Mucosa of gallbladder (tissue), 1 donor: ENCODE results near the gene DPYSL4. TPM values are rescaled to one million over a fixed set of nuclear protein-coding genes. Genes with fewer than 3 reads are reported as not detected.

Source experiments
- DNase-seq: peaks from one replicate; pipeline ENCODE4 v3.0.0-alpha.2; 2020; ENCODE audit warnings: low spot score
- total RNA-seq: library from RNA; stranded (reverse); gene quantifications from one replicate; pipeline ENCODE4 v1.2.1, GENCODE V29; 2021
- donor health status: DM: no; HTN: no; CAD: no.

DPYSL4 gene
- total RNA-seq, 1 donor from 2014 or later, result 0.81 TPM

DNA sequence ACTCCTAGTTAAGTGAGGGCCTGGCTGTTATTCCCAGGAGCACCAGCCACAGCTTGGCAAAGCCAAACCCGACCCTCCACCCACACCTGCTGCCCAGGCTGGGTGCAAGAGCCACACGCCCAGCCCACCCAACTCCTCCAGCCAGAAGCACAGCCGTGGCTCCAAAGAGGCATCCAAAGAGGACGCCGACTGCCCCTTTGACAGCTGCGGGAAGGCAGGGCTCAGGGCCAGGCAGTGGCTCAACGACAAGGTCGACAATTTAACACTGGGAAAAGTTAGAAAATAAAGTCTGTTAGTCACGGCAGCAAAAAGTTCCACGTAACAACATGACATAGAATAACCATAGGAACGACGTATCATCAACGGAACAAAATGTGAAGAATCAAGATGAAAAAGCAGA, 54.3 kb downstream of the DPYSL4 start:
- no peak for DNase-seq

DNA sequence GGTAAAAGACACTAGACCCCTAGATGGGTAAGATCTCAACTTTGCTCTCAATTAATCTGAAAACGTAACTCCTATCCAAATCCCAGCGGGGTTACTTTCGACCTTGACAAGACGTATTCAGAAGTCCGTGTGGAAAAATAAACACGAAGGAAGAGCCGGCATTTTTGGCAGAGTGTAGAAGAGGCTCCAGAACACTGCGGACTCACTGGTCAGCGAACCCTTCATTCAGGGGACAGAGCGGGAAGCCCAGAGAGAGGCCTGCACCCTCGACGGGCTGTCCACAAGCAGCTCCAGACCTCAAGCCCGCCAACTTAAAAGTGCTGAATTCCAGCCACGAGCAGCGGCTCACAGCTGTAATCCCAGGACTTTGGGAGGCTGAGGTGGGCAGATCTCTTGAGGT, 54.7 kb downstream of the DPYSL4 start:
- no peak for DNase-seq

GRCh38 chr10:132242103-132242840, 55.5 kb downstream of the DPYSL4 start:
- no peak for DNase-seq

DNA sequence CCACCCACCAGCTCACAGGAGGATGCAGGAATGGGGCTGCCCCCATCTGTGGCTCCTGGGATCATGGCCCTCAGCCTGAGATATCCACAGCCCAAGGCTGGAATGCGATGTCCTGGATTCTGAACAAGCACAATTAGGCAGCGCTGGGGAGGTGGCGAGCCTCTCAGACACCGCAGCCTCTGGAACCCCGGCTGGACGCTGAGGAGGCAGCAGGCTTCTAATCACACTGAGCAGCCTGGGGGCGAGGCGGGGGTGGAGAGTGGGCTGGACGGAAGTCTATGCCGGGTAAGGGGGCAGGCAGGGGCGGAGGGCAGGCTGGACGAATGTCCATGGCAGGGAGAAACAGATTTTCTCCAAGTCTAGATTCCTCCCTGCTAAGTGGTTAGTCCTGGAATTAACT, 56.4 kb downstream of the DPYSL4 start:
- DNase-seq, result no peak

- DNase-seq, result no peak
These were observed 56.9 kb downstream of the DPYSL4 start for GRCh38 chr10:132243626-132244025.

DNA sequence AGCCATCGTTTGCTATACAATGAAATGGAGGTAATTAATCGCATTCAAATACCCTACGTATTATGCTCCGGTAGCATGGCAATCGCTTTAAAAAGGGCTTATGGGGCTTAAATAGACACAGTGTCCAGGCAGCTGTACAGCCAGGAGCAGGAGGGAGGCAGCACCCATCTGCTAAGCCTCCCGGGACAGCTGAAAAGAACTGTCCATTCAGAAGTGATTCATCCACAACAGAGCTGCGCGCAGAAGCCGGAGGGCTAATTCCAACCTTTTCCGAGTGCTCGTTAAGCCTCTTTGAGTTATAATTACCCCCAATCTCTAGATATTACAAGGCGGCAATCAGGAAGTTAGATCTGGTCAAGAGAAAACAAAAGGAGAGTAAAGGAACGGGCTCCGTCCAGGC, 58.3 kb downstream of the DPYSL4 start:
- DNase-seq, result no peak

- DNase-seq, result no peak
These were observed 59.5 kb downstream of the DPYSL4 start for GRCh38 chr10:132246296-132246695.

DNA sequence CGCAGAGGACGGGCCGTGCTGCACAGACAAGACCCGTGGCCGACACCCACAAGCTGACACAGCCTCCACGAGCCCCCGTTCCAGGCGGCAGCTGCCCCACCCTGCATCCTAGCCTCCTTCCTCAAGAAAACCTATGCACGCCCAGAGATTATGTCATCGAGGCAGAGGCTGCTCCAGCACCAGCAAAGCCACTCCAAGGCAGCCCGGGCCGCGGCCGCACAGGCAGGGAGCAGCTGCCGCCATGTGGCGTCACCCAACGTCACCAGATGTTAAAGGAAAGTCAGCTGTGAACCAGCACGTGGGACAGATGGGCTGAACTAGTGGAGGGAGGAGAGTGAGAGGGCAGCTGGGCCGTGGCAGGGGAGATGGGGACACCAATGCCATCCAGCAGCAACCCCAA, 61.2 kb downstream of the DPYSL4 start:
- no peak for DNase-seq

- DNase-seq, result peak; percentile 23
These were observed 61.9 kb downstream of the DPYSL4 start for GRCh38 chr10:132248455-132249225.

DNA sequence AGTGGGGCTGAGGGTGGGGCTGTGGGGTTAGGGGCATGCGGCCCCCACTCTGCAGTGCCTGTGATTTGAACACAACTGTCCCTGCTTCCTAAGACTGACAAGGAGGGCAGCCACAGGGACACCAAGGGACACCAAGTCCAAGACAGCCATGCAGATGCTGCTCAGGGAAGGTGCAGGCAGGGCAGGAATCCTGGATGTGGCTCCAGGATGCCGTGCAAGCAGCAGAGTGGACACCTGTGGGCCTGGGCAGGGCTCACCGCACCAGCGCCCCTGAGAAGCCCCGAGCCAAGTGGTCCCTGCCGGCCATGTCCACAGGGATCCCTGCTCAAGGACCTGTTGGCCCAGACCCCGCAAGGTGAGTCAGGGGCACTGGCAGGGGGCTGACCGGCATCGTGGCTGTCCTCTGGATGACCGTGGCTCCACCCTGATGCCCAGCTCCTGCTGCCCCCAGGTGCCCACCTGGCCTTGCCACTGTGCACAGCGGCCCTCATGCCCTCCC, 62.5 kb downstream of the DPYSL4 start:
- no peak for DNase-seq

- DNase-seq, result no peak
These were observed 63.2 kb downstream of the DPYSL4 start for GRCh38 chr10:132249824-132250375.

DNA sequence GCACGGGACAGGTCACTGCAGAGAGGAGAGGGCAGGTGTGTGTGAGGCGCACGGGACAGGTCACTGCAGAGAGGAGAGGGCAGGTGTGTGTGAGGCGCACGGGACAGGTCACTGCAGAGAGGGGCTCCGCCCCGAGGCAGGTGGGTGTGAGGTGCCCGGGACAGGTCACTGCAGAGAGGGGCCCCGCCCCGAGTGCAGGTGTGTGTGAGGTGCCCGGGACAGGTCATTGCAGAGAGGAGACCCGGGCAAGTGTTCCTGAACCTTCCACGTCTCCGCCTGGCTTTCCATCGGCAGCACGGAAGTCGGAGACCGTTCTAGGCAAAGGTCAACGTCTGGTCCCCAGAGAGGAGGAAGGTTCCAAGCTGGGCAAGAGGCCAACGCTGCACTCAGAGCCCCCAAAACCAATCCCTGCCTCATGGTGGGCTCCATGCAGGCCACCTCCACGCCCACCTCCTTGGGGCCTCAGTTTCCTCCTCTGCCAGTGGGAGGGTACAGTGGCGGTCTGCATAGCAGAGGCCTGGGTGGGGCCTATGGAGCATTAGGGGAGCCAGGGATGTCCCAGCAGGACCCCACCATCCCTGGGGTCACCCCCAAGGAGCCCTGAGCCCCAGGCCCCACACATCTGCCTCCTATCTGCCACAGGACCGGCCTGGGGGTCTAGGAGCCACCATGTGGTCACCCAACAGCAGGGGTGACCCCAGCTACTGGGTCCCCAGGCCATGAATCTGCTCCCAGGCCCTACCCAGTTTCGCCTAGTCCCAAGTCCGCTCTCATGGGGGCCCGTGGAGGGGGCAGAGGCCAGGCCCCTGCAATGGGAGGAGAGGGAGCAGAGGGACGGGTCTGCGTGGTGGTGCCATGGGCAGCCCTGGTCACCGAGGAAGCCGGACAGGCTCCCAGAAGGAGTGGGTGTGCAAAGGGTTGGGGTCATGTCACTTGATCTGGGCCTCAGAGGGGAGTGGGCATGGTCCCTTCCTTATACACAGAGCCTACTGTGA, 64.0 kb downstream of the DPYSL4 start:
- DNase-seq, result no peak

DNA sequence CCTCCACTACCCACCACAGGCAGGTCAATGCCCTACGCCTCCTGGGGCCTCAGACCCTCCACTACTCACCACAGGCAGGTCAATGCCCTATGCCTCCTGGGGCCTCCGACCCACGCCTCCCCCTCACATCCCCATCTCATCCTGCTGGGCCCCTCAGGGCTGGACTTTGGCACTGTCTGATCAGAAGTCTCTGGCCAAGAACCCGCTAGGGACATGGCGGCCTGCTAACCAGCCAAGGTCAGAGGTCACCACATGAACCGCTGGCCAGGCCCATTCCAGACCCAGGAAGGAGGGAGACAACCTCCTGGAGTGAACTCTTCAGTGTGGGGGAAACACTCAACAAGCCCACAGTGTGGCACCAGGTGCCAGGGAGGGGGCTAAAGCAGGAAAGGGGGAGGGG, 65.2 kb downstream of the DPYSL4 start:
- no peak for DNase-seq

DNA sequence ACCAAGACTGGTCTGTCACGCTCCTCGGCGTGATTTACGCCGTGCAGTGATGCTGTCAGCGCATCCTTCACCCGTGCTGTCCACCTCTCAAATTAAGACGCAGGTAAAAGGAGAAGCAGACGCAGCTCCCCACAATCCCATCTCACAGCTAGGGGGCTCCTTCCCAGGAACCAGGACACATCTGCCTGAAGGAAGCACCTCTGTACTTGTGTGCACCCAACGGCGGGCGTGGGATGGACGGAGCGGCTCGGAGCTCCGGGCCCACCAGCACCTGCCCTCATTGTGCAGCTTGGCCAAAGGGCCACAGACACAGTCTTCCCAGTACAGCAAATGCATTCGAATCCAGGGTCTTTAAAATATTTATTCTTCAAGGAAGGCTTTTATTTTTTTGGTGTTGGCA, 65.7 kb downstream of the DPYSL4 start:
- DNase-seq, result no peak

DNA sequence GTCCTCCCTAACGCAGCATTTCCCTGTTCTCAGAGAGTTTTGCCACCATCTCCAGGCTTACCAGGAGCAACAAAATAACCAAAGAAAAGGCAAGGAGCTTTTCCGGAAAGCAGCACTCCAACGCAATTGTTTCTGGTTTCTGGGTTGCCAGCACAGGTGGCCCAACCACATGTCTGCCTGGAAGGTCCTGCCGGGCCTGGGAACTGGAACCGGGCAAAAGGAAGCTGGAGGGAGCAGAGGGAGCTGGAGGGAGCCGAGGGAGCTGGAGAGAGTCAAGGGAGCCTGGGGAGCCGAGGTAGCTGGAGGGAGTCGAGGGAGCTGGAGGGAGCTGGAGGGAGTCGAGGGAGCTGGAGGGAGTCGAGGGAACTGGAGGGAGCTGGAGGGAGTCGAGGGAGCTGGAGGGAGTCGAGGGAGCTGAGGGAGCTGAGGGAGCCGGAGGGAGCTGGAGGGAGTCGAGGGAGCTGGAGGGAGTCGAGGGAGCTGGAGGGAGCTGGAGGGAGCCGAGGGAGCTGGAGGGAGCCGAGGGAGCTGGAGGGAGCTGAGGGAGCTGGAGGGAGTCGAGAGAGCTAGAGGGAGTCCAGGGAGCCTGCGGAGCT, 66.4 kb downstream of the DPYSL4 start:
- DNase-seq, result no peak

DNA sequence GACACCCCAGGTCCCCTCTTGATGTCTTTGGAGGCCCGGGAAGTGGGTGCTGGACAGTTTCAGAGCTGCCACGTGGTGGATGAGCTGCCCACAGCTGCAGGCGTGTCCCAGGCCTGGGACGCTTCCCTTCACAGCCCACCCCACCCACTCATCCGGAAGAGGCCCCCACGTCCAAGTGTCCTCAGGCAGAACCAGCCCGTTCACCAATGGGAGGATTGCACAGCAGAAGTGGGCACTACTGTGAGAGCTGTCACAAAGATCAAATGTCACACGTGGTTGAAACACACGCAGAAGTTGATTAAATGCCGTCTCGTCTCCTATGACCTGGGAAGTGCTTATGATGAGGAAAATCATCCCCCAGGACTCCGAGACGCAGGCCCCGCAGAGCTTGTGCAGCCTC, 68.1 kb downstream of the DPYSL4 start:
- DNase-seq, result no peak

Other genes with a start within 250 kb of the DPYSL4 start
- 71.5 TPM for gene BNIP3, start 205.0 kb upstream of the DPYSL4 start, total RNA-seq
- 1.1 TPM for gene JAKMIP3, start 121.0 kb upstream of the DPYSL4 start, total RNA-seq
- 23.8 TPM for gene STK32C, start 121.0 kb downstream of the DPYSL4 start, total RNA-seq
- 12.4 TPM for gene LRRC27, start 145.2 kb downstream of the DPYSL4 start, total RNA-seq
- gene PWWP2B, start 210.3 kb downstream of the DPYSL4 start, total RNA-seq, result 52.9 TPM